ENCODE measurements around the gene ENG.
"Not testable (repeated sequence)": the region's sequence is repeated elsewhere in the genome, so short reads cannot be mapped to it uniquely, and the experiment has no call there.

Gene ENG

GRCh38 chr9:127863191-127863621 lies 8.7 kb upstream of the ENG start:
- DNase-seq = no peak

- DNase-seq = no peak
Observed at GRCh38 chr9:127862075-127863011, 7.9 kb upstream of the ENG start.

GRCh38 chr9:127860779-127861178 lies 6.3 kb upstream of the ENG start:
- no peak for DNase-seq

DNA sequence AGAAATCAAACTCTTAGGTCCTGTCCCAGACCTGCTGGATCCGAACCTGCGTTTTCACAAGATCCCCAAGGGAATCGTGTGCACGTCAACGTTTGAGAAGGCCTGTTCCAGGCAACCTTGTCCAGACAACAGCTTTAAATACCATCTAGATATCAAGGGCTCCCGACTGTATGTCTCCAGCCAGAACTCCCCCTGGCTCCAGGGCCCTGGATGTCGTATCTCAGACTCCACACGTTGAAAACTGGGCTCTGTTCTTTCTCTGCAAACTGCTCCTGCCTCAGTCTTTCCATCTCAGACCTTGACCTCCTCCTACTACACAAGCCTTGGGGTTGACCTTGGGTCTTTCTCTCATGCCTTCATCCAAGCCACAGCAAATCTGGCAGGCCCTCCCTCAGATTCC lies 5.8 kb upstream of the ENG start:
- DNase-seq = no peak

DNA sequence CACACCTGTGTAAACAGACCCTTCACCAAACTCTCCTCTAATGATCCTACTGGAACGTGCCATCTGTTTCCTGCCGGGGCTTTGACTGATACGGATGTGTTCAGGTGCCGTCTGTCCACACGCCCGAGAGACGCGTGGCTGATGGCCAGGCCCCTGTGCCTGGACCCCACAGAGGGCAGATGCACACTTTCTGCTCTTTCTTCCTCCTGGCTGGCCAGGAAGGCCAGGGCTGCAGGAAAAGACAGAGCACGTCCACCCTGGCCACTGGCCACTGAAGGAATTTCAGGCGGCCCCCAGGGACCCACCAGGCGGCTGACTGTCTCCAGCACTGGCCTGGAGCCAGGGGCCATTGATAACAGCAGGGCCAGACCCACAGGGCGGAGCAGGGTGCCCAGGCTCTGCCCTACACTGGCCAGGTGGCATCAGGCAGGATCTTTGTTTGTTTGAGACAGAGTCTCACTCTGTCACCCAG lies 3.6 kb upstream of the ENG start:
- DNase-seq = no peak

GRCh38 chr9:127857278-127857677 lies 2.8 kb upstream of the ENG start:
- DNase-seq = no peak

DNA sequence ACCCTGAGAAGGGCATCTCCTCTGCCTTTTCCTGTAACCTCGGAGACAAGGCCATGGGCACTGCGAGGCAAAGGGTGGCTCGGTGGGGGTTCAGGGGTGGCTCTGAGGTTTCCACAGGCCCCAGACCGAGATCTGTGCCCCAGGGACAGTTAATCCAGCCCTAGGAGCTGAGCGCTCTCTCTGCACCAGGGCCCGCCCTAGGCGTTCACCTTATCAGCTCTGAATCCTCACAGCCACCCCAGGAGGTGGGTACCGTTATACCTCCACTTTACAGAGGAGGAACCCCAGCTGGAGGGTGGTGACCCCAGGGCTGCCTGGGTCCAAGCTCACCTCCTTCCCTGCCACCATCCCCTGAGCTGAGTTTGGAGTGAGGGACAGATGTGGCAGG lies 2.3 kb upstream of the ENG start:
- no peak for DNase-seq

- DNase-seq = no peak
Observed at GRCh38 chr9:127856094-127856728, 1.8 kb upstream of the ENG start.

DNA sequence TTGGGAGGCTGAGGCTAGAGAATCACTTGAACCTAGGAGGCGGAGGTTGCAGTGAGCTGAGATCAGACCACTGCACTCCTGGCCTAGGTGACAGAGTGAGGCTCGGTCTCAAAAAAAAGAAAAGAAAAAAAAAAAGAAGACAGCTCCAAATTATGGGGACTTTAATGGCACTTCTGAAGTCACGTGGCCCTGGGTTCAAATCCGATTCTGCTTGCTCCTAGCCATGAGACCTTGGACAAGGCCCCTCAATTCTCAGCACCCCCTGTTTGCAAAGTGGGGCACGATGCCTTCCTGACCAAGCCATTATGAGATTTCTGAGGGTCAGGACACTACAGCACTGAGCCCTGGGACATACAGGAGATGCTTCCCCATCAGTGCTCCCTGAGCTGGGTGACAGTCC lies 1.1 kb upstream of the ENG start:
- DNase-seq = no peak

GRCh38 chr9:127854960-127855359 lies 502 bp upstream of the ENG start:
- DNase-seq = no peak

DNA sequence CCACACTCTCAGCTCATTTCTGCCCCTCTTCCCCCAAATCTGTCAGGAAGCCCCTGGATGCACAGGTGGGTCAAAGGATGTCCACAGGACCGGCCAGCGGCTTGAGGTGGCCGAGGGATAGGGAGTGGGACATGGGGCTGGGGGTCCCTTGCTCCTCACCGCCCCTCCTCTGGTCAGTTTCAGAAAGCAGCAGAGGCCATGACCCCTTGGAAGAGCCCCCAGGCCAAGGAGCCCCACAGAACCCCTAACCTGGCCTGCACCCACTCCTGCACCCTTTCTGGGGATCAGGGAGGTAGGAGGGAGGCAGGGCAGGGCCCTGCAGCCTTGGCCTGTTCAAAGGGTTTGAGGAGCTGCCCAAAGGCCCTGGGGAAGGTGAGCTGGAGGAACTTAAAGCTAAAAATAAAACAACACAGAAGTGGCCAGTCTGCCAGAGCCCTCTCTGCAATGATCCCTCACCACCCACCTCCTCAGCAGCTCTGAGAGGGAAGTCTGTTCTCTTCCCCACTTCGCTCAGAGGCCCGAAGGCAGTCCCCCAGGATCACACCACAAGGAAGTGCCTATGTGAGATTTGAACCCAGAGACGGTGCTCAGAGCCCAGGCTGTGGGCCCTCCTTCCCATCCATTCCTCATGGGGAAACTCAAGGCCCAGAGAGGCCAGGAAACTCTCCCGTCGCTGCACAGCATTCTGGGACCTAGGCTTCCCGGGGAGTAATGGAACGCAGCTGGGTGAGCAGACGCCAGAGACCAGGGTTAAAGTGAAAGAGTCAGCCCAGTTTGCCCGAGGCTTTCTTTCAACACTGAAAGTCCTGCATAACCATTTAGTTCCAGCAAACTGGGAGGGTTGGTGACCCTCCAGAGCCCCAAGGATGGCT lies 910 bp downstream of the ENG start:
- no peak for DNase-seq

DNA sequence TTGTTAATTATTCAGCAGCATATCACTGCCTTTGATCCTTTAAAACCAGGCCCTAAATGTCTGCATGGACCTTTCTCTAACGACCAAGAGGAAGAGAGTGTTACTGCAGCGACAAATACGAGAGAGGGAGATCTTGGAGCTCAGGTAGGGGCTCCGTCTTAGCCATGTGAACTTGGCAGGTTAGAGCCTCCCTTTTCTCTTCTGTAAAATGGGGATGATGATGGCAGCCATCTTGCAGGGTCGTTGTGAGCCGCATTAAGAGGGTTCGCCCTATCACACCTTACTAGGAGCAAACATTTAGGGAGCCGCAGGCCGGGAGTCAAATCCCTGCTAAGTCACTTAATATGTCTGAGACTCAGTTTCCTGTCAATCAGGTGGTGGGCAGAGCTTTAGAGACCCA lies 1.6 kb downstream of the ENG start:
- no peak for DNase-seq

GRCh38 chr9:127850286-127850830 lies 4.1 kb downstream of the ENG start:
- no peak for DNase-seq

- no peak for DNase-seq
Observed at GRCh38 chr9:127848756-127849504, 5.5 kb downstream of the ENG start.

DNA sequence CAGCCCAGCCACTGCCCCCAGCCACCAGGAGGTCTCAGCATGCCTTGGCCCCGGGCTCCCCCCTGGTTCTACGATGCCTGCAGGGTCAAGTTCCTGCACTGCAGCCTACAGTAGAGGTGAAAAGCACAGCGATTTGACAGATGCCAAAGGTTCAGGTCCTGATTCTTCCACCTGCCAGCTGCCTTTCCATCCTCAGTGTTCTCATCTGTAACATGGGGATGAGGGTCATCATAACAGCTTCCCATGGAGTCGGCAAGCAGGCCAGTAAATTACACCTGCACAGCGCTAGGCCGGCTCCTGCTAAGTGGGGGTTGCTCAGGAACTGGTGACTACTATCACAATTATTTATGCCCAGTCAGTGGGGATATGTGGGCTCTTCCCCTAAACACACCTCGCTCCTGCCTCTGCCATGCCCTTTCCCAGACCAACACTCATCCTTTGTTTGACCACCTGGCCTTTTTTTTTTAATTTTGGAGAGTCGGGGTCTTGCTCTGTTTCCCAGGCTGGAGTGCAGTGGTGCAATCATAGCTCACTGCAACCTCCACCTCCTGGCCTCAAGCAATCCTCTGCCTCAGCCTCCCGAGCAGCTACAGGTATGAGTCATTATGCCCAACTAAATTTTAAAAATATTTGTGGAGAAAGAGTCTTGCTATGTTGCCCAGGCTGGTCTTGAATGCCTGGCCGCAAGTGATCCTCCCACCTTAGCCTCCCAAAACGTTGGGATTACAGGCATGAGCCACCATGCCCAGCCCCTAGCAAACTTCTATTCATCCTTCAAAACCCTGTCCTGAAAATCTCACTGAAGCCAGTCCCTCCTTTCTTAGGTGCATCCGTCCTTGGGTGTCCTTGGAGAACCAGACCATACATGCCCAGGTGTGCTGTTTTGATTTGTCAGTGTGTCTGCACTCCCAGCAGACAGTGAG lies 6.4 kb downstream of the ENG start:
- DNase-seq = no peak

GRCh38 chr9:127847178-127847510 lies 7.3 kb downstream of the ENG start:
- DNase-seq = no peak

- no peak for DNase-seq
Observed at GRCh38 chr9:127846443-127847177, 7.8 kb downstream of the ENG start.

GRCh38 chr9:127845619-127846018 lies 8.8 kb downstream of the ENG start:
- not testable (repeated sequence) for DNase-seq

DNA sequence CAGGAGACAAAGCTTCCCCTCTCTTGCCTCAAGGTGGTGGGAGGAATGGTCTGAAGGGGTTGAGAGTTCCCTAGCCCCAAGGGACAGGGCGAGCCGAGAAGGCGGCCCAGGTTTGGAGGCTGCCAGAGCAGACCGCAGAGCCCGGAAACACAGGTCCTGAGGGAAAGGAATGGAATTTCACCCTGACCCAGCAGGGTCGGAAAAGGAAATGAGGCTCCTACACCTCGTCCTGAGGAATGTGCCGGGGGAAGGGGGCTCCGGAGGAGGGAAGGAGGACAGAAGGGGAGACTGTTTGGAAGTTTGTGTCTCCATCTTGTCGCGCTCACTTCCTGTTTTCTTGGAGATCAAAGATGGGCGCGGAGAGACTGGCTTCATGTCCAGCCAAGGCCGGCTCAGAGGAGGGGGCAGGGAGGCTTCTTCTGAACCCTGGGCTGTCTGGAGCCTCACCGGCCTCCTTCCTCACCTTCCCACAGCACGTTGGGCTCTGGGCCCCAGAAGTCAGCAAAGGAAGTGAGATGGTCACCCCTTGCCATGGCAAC lies 9.6 kb downstream of the ENG start:
- peak; percentile 56 for DNase-seq
